Brain pericyte (primary cell): ENCODE measurements around the gene DLGAP4.
"Not testable (repeated sequence)": the region's sequence is repeated elsewhere in the genome, so short reads cannot be mapped to it uniquely, and the experiment has no call there.

ENCODE experiments used
- DNase-seq: peaks from one replicate; pipeline ENCODE4 v3.0.0-alpha.2; 2012; ENCODE audit warnings: low read depth, low spot score

The DLGAP4 gene

DNA sequence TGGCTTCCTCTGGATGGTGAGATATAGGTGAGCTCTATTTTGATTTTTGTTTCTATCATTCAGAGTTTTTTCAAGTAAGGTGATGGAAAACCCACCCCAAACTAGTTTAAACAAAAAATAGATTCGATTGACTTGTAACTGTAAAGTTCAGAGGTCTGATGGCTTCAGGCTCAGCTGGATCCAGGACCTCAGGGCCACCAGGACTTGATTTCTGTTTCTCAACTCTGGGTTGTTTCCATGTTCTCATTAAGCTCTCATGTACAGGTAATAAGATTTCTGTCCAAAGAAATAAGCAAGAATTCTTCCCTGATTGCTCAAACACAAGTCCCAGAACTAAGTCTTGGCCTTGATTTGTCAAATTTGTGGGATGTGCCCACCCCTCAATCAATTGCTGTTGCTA lies 67.0 kb downstream of the DLGAP4 start:
- DNase-seq: no peak

DNA sequence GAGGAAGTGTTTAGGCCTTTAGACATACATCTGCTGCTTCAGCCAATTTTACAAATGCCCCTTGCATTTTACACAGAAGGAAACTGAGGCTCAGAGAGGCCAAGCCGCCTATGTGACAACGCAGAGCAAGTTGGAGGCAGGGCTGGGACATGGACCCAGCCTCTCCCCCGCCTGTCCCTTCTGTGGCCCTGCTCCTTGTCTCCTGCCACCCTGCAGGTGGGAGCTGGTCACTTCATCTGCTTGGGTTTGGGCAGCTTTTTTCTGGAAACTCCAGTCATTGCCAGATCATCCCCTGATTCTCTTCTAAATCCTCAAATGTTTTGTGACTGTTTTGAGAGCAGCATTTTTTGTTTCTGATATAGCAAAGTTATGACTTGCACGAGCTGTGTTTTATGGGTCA lies 68.9 kb downstream of the DLGAP4 start:
- DNase-seq: no peak

- DNase-seq: no peak
These were observed 71.5 kb downstream of the DLGAP4 start for GRCh38 chr20:36377348-36378326.

- DNase-seq: no peak
These were observed 72.5 kb downstream of the DLGAP4 start for GRCh38 chr20:36378686-36379085.

- DNase-seq: not testable (repeated sequence)
These were observed 73.8 kb downstream of the DLGAP4 start for GRCh38 chr20:36379914-36380313.

GRCh38 chr20:36384022-36384619 lies 78.0 kb downstream of the DLGAP4 start:
- no peak for DNase-seq

DNA sequence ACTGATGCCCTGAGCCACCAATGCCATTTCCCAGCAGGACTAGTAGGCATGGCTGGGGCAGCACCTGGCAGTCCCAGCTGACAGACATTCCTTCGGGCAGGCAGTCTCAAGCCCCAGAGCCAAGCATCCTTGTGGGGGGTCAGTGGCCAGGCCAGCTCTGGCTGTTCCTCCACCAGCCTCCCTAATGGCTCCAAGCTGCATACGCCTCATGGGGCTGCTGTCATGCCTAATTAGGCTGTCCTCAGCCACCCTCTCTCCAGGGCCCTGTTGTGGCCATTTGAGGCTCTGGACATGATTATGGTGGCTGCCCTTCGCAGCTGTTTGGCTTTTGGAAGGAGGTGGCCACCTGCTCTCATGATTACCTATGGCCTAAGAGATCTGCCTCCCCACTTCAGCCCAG lies 79.4 kb downstream of the DLGAP4 start:
- no peak for DNase-seq

DNA sequence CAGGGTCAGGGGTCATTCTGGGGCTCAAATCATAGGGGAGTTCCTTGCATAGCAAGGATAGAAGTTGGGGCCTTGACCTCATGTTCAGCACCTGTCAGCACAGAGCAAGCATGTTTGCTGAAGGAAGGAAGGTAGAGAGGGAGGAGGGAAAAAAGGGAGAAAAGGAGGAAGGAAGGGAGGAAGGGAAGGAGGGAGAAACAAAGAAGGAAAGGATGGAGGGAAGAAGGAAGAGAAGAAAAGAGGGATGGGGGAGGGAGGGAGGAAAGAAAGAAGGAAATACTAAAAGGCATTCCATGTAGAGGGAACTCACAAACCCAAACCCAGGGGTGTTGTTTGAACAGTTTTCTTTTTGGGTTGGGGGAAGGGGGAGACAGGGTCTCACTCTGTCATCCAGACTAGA lies 80.1 kb downstream of the DLGAP4 start:
- DNase-seq: no peak

DNA sequence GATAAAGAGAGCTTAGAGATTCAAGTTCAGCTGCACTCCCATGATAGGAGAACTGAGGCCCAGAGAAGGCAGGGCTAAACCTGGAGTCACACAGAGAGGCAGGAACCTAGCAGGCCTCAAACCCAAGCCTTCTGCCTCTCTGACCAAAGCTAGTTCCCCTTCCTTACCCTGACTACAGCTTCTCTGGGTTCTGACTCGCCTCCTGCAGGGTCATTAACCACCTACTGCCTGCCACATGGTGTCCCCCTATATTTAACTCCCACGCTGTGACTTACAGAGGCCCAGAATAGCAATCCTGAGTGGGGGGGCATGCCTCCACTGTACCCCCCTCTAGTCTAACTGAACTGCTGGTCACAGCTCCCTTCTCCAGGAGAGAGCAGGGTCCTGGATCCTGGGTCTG lies 84.1 kb downstream of the DLGAP4 start:
- no peak for DNase-seq

DNA sequence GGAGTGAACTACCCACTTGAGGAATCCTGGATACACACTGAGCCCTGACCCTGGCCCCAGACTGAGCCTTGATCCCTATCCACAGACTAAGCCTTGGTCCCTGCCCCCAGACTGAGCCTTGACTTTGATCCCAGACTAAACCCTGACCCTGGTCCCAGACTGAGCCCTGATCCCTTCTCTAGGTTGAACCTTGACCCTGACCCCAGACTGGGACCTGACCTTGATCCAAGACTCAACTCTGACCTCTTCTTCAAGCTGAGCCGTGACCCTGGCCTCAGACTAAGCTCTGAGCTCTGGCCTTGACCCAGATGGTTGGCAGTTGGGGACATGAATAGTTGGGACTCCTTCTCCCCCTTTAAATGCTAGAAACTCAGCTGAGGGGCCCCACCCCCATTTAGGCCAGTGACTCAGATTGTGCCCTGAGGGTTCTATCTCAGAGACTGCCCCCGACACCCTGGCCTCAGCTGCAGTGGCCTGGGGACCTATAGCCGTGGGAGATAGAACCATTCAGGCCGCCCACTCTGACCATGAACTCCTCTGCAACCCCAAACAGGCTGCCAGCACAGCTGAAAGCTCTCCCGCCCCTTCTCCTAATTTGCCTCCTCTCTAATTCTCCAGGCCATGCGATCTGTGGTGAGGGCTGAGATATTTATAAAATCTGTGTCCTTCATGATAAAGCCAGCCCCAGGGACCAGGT lies 84.7 kb downstream of the DLGAP4 start:
- no peak for DNase-seq

DNA sequence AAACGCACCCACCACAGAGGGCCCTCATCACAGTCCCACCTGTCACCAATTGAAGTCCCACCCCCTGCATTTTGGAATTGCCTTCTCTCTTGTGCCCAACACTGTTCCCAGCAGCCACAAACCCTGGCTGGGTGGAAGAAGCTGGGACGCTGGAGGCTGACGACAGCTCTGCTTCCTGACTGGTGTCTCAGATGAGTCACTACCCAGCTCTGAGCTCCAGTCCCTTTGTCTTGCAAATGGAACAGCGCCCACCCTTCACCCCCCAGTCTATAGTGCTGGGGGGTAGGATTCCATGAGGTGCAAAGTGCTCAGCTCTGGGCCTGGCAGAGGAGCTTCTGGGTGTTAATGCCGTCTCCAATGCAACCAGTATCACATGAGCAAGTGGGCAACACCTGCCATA lies 85.3 kb downstream of the DLGAP4 start:
- no peak for DNase-seq

GRCh38 chr20:36391955-36392354 lies 85.8 kb downstream of the DLGAP4 start:
- DNase-seq: no peak

- DNase-seq: no peak
These were observed 86.8 kb downstream of the DLGAP4 start for GRCh38 chr20:36392989-36393388.

- no peak for DNase-seq
These were observed 88.3 kb downstream of the DLGAP4 start for GRCh38 chr20:36394340-36394965.

DNA sequence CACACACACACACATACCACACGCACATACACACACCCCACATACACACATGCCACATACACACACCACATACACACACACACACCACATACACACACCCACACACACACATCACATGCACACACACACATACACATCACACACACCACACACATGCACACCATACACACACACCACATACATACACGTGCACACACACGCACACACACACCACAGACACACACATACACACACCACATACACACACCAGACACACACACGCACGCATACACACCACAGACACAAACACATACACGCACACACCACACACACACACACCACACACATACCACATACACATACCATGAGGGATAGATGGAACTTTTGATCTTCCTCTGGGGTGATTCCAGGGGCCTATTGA lies 90.2 kb downstream of the DLGAP4 start:
- no peak for DNase-seq

DNA sequence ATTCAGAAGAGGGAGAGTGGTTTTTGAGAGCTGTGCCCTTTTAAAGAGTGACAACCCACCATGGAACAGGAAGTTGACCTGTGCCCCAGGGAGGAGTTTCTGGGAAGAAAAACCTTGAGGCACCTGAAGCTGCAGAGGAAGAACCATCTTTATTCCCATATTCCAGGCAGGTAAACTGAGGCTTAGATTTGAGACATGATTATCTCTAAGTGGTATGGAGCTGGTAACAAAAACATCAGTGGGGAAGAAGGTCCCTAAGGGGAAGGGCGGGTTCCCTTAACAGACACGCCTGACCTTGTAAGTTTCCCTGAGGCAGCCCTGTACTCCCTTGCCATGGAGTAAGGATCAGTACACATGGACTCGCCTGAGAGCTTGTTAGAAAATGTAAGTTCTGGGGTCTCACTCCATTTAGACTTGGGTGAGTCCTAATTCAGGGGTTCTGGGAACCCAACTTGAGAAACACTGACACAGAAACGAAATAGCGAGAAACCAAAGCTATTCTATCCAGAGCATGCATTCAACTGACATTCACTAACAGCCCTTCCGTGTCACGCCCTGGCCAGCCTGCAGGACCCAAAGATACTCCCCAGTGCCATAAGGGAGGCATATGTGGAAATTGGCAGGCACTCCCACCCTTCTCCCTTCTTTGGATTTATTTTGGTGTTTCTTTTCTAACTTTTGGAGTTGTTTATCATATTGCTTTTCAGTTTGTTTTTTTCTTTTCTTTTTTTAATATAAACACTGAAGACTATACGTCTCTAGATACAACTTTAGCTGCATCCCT lies 90.9 kb downstream of the DLGAP4 start:
- no peak for DNase-seq

DNA sequence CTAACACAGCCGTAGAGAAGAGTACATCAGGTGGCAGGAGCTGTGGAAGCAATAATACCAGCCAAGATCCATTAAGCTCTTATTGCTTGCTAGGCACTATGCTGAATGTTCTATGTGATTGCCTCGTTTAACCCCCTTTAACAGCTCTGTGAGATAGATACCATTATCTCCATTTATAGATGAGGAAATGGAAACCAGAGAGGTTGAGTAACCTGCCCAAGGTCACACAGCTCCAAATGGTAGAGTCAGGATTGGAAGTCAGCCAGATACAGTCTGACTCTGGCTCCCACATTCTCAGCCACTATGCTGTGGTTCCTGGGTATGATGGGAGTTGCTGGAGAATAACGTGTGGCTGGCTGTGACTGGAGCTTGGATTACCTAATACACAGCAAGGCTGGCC lies 92.4 kb downstream of the DLGAP4 start:
- no peak for DNase-seq

GRCh38 chr20:36399147-36399968 lies 93.2 kb downstream of the DLGAP4 start:
- no peak for DNase-seq

DNA sequence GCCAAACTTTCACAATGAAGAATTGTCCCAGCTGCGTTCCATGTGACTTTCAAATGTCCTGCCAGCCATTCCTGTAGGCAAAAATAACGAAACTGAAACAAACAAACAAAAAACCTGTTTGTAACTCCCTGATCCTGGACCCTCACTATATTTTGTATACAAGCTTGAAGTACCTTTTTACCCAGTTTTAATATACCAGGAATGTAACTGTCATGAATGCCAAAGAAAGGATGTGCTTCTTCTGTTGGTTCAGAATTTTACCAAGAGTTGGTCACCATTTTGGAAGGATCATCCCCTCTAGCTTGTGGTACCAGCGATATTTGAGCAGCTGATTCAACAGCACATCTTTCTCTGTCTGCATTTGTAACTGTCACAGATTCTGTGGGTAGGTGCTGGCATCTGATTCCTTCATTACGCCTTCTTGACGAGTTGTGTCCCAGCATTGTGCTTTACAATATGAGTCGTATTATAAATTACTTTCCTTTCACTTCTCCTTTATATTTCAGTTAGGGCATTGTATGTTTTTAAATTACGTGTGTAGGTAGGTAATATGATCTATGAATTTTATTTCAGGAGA lies 93.9 kb downstream of the DLGAP4 start:
- DNase-seq: no peak
